ENCODE data around the gene RGL1.
A peak's percentile ranks its signal among the peaks of the same experiment; 100 is the strongest.

The RGL1 gene

DNA sequence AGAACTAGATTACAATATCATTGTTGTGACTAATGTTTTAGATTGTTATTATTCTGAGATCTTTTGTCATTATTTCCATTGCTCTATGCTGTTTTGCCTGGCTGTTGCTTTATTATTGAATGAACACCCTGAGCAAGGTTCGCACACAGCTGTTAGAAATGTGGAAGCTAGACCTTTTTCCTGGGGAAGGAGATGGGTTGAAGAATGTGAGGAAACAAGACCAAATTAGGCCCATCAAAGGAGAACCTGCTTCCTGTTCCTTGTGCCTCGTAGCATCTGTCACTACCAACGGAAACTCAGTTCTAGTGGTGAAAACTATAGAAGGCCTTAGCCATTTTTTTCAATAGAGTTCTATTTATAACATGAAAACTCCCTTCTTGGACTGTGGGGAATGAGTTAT lies 68.7 kb downstream of the RGL1 start:
- TF ChIP-seq CTCF (IDR thresholded peaks at IDR 0.05; ENCODE audit: extremely low read depth, insufficient read depth, missing control alignments) = no peak
- DNase-seq (ENCODE audit: low spot score) = peak; percentile 26
- in situ Hi-C loops (cut with MboI; ENCODE audit: low pct_unique_long_range_greater_than_20kb, low sequenced_read_pairs, unreplicated experiment) = no loop called here

- in situ Hi-C loops (cut with MboI; ENCODE audit: low pct_unique_long_range_greater_than_20kb, low sequenced_read_pairs, unreplicated experiment) = no loop called here
- no peak for DNase-seq (ENCODE audit: low spot score)
These were observed 71.4 kb downstream of the RGL1 start for GRCh38 chr1:183876309-183876708.

GRCh38 chr1:183877053-183877720 lies 72.3 kb downstream of the RGL1 start:
- in situ Hi-C loops (cut with MboI; ENCODE audit: low pct_unique_long_range_greater_than_20kb, low sequenced_read_pairs, unreplicated experiment) = no loop called here
- TF ChIP-seq CTCF (IDR thresholded peaks at IDR 0.05; ENCODE audit: extremely low read depth, insufficient read depth, missing control alignments) = no peak
- DNase-seq (ENCODE audit: low spot score) = no peak

More at GRCh38 chr1:183876309-183876708, 71.4 kb downstream of the RGL1 start:
- no peak for TF ChIP-seq CTCF (IDR thresholded peaks at IDR 0.05; ENCODE audit: extremely low read depth, insufficient read depth, missing control alignments)

DNA sequence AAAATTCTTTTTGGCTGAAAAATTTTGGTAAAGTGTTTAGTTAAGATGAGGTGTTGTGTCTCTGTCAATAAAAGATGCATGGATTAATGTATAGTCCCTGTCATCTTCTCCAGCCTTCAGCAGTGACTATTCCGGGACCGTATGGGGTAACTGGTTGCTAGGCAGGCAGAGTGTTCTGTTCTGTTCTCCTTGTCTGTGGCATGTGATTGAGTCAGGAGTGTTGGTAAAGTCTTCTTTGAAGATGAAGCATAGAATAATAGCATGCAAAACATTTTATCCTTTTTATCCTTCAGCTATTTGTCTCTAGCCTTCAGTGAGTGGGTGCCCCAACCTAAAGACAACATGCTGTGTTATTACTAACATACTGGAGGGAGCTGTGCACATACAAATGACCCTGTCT lies 74.6 kb downstream of the RGL1 start:
- no peak for TF ChIP-seq CTCF (IDR thresholded peaks at IDR 0.05; ENCODE audit: extremely low read depth, insufficient read depth, missing control alignments)
- in situ Hi-C loops (cut with MboI; ENCODE audit: low pct_unique_long_range_greater_than_20kb, low sequenced_read_pairs, unreplicated experiment) = no loop called here
- DNase-seq (ENCODE audit: low spot score) = no peak

- TF ChIP-seq CTCF (IDR thresholded peaks at IDR 0.05; ENCODE audit: extremely low read depth, insufficient read depth, missing control alignments) = no peak
- in situ Hi-C loops (cut with MboI; ENCODE audit: low pct_unique_long_range_greater_than_20kb, low sequenced_read_pairs, unreplicated experiment) = no loop called here
- no peak for DNase-seq (ENCODE audit: low spot score)
These were observed 75.0 kb downstream of the RGL1 start for GRCh38 chr1:183879966-183880365.

DNA sequence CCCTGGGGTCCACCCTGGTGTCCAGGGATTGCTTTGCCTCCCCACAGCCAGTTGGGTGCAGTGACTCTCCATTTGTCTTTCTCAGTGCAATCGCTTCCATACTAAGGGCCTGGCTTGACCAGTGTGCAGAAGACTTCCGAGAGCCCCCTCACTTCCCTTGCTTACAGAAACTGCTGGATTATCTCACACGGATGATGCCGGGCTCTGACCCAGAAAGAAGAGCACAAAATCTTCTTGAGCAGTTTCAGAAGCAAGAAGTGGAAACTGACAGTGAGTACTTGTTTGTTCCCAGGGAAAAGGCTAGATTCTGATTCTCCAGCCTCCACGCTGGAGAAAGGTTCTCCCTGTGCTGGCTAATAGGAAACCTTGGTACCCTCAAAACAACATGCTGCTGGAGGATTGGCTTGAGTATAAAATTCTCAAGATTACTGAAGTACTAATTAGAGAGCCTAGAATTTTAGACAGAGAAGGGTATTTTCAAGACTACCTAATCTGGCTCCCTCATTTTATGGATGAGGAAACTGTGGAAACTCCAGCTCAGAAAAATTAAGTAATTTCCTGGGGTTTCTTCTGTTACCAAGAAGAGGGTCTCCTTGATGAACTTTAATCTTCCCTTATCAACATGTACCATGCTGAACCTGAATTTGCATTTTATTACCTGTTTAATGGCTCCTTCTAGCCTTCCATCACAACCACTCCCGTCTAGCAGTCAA lies 75.8 kb downstream of the RGL1 start:
- no peak for DNase-seq (ENCODE audit: low spot score)
- no peak for TF ChIP-seq CTCF (IDR thresholded peaks at IDR 0.05; ENCODE audit: extremely low read depth, insufficient read depth, missing control alignments)
- in situ Hi-C loops (cut with MboI; ENCODE audit: low pct_unique_long_range_greater_than_20kb, low sequenced_read_pairs, unreplicated experiment) = no loop called here
